ENCODE measurements around the gene HSPBP1.
A peak's percentile ranks its signal among the peaks of the same experiment; 100 is the strongest.

HSPBP1 gene

GRCh38 chr19:55252760-55253663 is 26.9 kb downstream of the HSPBP1 start:
- DNase-seq: no peak

- no peak for DNase-seq
Measured at GRCh38 chr19:55251341-55252081, 28.4 kb downstream of the HSPBP1 start.

GRCh38 chr19:55250262-55251036 is 29.5 kb downstream of the HSPBP1 start:
- no peak for DNase-seq

GRCh38 chr19:55249841-55250240 is 30.1 kb downstream of the HSPBP1 start:
- no peak for DNase-seq

- no peak for DNase-seq
Measured at GRCh38 chr19:55248704-55249103, 31.2 kb downstream of the HSPBP1 start.

- no peak for DNase-seq
Measured at GRCh38 chr19:55248166-55248675, 31.7 kb downstream of the HSPBP1 start.

- peak; percentile 55 for DNase-seq
Measured at GRCh38 chr19:55247621-55248099, 32.2 kb downstream of the HSPBP1 start.

GRCh38 chr19:55246462-55247451 is 33.2 kb downstream of the HSPBP1 start:
- DNase-seq: peak; percentile 8

- DNase-seq: no peak
Measured at GRCh38 chr19:55245236-55245904, 34.5 kb downstream of the HSPBP1 start.

- no peak for DNase-seq
Measured at GRCh38 chr19:55244004-55244680, 35.8 kb downstream of the HSPBP1 start.

- no peak for DNase-seq
Measured at GRCh38 chr19:55242517-55242916, 37.4 kb downstream of the HSPBP1 start.

GRCh38 chr19:55241935-55242464 is 37.9 kb downstream of the HSPBP1 start:
- no peak for DNase-seq

- DNase-seq: no peak
Measured at GRCh38 chr19:55241143-55241934, 38.6 kb downstream of the HSPBP1 start.

- DNase-seq: no peak
Measured at GRCh38 chr19:55240713-55241020, 39.2 kb downstream of the HSPBP1 start.

GRCh38 chr19:55239004-55239403 is 40.9 kb downstream of the HSPBP1 start:
- no peak for DNase-seq

- DNase-seq: no peak
Measured at GRCh38 chr19:55238030-55238429, 41.9 kb downstream of the HSPBP1 start.

- DNase-seq: no peak
Measured at GRCh38 chr19:55232986-55233385, 46.9 kb downstream of the HSPBP1 start.

GRCh38 chr19:55232286-55232602 is 47.7 kb downstream of the HSPBP1 start:
- no peak for DNase-seq

Measured in femur (tissue), 1 donor.